ENCODE data around the gene STRA8.
"Not testable (repeated sequence)": the region's sequence is repeated elsewhere in the genome, so short reads cannot be mapped to it uniquely, and the experiment has no call there.

Gene STRA8

GRCh38 chr7:135206941-135207391 lies 26.7 kb upstream of the STRA8 start:
- DNase-seq: no peak

GRCh38 chr7:135207406-135208101 lies 26.1 kb upstream of the STRA8 start:
- DNase-seq: no peak

GRCh38 chr7:135208102-135208793 lies 25.4 kb upstream of the STRA8 start:
- DNase-seq: no peak

GRCh38 chr7:135209225-135209834 lies 24.3 kb upstream of the STRA8 start:
- no peak for DNase-seq

DNA sequence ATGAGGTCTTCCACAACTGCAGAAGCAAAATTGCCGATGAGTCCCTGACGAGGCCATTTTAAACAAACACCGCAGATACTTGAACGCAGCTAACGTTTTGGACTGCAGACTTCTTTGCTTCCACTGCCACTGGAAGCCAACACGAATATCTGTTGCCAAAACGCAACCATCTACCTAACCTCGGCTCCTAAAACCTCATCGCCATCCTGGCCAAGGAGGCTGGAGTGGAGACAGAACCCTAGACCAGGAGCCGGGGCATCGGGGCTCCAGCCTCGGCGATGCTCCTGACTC lies 22.8 kb upstream of the STRA8 start:
- DNase-seq: no peak

- DNase-seq: peak; percentile 80
Observed at GRCh38 chr7:135211179-135211945, 22.3 kb upstream of the STRA8 start, which contains the start of gene WDR91. TSS of gene WDR91 (minus strand) at chr7:135211526. CDS start at chr7:135211502, 24 bp downstream.

DNA sequence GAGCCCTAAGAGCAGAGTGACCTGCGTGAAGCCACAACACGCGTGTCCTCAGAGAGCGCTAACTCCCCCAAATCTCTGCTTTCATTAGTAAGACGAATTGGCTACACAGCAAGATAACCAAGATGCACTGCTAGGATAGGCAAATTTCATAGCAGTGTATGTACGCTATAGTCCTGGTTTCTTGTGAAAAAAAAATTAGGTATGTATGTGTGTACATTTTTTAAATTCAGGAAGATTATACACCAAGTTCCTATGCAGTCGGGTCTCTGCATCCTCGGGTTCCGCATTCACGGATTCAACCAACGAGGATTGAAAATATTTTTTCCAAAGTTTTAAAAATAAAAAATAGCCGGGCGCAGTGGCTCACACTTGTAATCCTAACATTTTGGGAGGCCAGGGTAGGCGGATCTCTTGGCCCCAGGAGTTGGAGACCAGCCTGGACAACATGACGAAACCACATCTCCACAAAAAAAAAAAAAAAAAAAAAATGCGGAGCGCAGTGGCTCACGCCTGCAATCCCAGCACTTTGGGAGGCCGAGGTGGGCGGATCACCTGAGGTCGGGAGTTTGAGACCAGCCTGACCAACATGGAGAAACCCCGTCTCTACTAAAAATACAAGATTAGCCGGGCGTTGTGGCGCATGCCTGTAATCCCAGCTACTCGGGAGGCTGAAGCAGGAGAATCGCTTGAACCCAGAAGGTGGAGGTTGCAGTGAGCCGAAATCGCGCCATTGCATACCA lies 21.5 kb upstream of the STRA8 start:
- DNase-seq: not testable (repeated sequence)

GRCh38 chr7:135213831-135214230 lies 19.8 kb upstream of the STRA8 start:
- DNase-seq: no peak

- no peak for DNase-seq
Observed at GRCh38 chr7:135215180-135215579, 18.5 kb upstream of the STRA8 start.

DNA sequence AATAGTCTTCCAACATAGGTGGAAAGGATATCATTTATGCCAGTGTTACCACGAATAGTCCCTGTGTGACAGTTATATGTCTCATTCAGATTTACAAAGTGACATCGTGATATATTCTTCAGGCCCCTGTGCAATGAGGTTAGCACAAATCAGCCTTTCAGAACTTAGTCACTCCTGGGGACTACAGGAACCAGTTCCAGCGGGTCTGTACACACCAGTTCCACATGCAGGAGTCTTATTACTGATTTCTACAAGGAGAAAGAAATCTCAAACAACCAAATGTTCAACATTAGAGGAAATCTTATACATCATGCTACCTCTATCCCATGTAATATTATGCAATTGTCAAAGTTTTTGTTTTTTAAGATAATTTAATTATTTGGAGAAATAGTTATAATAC lies 17.9 kb upstream of the STRA8 start:
- no peak for DNase-seq

DNA sequence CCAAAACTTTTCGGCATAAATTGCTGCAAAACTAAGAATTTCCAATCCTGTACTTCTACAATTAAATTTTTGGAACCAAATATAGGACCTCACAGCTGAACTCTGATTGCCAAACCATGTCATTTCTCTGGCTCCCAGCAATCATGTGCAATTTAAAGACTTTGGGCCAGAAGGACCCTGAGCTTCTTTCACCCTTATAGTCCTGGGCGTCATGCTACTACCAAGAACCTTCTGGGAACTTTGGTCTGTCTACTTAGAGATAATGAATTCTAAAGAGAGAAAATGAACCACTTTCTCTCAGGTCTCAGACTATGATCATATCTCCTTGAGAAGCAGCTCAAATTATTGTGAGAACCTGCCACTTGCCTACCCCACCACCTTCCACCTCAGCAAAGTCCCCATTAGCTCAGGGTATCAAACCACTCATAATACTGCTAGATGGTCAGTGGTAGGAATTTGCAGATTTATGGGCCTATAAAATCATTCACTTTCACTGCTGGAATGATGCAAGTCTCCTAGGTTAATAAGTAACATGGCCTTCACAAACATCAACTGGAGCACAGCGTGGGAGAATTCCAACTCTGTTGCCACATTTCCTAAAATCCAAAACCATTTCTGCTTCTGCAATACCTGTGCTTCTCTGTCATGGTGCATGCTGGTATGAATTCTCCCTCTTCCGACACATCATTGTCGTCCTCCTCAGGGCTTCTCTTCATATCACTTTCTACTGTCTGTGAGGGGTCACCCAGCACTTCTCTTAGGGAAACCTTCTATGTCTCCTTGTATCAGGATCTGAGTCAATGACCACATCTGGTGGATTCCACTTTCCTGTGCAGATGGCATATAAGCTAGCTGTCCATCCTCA lies 15.8 kb upstream of the STRA8 start:
- no peak for DNase-seq

DNA sequence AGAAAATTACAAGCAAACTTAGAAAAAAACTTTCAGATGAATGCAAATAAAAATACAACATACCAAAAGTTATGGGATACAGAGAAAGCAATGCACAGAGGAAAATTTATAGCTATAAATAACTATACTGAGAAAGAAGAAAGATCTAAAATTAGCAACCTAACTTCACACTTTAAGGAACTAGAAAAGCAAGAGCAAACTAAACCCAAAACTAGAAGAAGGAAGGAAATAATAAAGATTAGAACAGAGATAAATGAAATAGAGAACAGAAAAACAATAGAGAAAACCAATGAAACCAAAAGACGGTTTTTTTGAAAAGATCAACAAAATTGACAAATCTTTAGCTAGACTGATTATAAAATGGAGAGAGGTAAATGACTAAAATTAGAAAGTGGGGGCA lies 9.6 kb upstream of the STRA8 start:
- DNase-seq: no peak

GRCh38 chr7:135231686-135232085 lies 2.0 kb upstream of the STRA8 start:
- no peak for DNase-seq

- DNase-seq: no peak
Observed at GRCh38 chr7:135232087-135232486, 1.6 kb upstream of the STRA8 start.

DNA sequence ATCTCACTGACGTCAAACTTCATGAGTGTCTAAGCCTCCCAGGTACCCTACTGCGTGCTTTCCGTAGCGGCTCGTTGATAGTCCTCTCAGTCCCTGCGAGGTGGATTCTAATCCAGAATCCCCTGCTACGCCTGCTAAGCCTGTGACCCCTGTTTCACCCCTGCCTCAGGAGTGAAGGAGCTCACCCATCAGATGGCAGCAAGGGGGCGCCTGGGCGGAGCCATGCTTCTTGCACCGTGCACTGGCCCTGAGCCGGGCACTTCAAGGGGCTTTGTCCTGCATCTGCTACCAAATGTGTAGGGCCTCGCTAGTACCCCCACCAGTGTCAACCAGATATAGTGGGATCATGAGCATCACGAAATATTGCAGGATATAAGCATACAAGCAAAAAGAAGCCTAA lies 918 bp upstream of the STRA8 start:
- DNase-seq: no peak

DNA sequence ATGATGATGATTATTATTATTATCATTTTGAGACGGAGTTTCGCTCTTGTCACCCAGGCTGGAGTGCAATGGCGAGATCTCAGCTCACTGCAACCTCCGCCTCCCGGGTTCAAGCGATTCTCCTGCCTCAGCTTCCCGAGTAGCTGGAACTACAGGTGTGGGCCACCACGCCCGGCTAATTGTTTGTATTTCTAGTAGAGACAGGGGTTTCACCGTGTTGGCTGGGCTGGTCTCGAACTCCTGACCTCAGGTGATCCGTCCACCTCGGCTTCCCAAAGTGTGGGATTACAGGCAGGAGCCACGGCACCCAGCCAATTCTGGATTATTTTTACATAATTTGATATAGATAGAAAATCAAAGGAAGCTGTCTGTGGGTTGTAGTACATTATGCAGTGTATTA lies 457 bp downstream of the STRA8 start:
- DNase-seq: not testable (repeated sequence)

GRCh38 chr7:135234727-135235126 lies 1.1 kb downstream of the STRA8 start:
- no peak for DNase-seq

DNA sequence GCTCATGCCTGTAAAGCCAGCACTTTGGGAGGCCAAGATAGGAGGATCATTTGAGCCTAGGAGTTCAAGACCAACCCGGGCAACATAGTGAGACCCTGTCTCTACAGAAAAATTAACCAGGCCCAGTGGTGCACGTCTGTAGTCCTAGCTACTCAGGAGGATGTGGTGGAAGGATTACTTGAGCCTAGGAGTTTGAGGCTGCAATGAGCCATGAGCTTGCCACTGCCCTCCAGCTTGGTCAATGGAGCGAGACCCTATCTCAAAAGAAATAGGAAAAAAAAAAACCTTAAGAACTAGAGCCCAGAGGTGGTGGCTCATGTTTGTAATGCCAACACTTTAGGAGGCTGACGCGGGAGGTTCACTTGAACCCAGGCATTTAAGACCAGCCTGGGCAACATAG lies 2.2 kb downstream of the STRA8 start:
- no peak for DNase-seq

DNA sequence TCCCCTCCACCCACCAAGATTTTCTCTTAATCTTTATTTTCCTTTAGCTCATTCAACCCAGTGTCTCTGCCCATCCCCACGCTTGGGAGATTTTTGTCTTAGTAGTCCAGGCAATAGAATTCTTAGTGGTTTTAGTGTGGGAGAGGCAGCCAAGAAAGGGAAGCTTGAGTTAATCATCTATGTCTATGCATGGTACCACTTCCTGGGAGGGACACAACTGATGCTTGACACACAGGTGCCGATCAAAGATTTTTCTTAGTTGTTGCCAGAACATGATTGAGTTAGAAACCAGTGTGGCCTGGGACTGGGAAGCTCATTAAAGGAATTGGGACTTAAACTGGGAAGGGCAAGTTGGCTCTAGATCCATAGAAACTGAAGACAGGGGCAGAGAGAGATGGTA lies 3.1 kb downstream of the STRA8 start:
- DNase-seq: no peak

GRCh38 chr7:135238112-135238744 lies 4.6 kb downstream of the STRA8 start:
- no peak for DNase-seq

DNA sequence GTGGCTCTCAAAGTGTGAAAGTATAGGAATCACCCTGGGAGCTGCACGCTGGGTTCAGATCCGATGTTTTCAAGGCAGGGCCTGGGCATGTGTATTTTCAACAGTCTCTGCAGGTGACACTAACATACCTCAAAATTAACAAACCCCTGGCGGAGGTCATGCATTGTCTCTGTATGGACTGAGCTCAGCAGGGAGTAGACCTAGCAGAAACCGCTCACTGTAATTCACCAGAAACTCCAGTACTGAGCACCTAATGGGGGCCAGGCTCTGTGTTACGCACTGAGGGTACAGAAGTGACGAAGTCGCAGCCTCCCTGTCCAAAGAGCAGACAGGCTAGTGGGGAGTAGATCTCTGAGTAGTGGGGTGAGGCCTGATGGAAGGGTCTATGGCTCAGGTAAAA lies 5.6 kb downstream of the STRA8 start:
- no peak for DNase-seq
